GM10266 (cell line): Measurements from ENCODE around the gene SLC19A1.
"Not testable (repeated sequence)": the region's sequence is repeated elsewhere in the genome, so short reads cannot be mapped to it uniquely, and the experiment has no call there.

Experiments used
- DNase-seq: peaks from one replicate; pipeline ENCODE4 v3.0.0; 2012; ENCODE audit errors: extremely low spot score
- TF ChIP-seq, protein P1 (sequence below): IDR thresholded peaks from 2 replicates; pipeline ENCODE4 v1.5.1; 2012; ENCODE audit warnings: mild to moderate bottlenecking, low read depth; ENCODE audit not compliant: control insufficient read depth, insufficient read depth; ENCODE audit errors: missing control alignments

SLC19A1 gene

DNA sequence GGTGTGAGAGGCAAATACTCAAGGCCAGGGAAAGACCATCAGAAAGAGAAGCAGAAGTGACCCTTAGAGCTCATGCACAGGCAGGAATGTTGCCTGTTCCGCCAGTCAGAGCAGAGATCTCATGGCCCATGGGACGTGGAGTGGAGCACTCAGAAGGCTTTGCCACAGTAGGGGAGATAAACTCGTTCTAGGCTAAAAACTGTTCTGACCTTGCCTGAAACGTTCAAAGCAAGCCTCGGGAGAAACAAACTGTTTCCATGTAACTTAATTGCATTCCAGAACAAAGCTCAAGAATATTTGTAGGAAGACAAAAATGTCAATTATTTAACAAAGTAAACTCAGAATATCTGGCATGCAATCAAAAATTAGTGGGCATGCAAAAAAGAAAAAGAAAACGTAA, 20.7 kb upstream of the SLC19A1 start:
- TF ChIP-seq, protein P1, sequence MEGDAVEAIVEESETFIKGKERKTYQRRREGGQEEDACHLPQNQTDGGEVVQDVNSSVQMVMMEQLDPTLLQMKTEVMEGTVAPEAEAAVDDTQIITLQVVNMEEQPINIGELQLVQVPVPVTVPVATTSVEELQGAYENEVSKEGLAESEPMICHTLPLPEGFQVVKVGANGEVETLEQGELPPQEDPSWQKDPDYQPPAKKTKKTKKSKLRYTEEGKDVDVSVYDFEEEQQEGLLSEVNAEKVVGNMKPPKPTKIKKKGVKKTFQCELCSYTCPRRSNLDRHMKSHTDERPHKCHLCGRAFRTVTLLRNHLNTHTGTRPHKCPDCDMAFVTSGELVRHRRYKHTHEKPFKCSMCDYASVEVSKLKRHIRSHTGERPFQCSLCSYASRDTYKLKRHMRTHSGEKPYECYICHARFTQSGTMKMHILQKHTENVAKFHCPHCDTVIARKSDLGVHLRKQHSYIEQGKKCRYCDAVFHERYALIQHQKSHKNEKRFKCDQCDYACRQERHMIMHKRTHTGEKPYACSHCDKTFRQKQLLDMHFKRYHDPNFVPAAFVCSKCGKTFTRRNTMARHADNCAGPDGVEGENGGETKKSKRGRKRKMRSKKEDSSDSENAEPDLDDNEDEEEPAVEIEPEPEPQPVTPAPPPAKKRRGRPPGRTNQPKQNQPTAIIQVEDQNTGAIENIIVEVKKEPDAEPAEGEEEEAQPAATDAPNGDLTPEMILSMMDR, result no peak
- DNase-seq, result no peak

DNA sequence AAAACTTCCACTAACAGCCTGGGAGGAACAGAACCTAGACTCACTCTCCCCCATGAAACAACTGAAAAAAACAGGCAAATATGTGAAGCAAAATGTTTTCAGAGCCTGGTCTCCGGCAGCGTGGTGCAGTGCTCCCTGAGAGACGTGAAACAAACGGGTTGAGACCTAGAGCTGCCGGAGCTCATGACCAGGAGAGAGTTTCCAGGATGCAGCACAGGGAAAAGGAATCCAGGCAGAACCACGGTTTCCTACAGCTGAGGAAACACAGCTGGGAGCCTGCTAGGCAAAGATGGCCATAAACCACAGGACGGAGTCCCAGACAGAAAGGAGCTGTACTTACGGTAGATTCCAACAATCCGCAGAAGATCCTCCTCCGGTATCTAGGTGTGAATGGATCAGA, 20.2 kb upstream of the SLC19A1 start:
- DNase-seq, result no peak
- TF ChIP-seq, protein P1, result no peak

DNA sequence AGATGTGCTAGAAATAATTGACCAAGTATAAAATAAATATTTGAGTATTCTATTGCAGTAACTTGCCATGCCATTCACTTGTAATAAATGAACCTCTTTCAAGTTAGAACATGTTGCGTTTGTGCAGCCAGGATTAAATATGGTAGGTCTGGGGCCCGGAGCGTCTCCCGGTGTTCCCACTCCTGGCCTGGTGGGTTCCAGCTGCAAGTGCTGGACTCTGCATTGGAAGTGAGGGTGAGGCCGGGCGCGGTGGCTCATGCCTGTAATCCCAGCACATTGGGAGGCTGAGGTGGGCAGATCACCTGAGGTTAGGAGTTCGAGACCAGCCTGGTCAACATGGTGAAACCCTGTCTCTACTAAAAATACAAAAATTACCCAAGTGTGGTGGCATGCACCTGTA, 19.0 kb upstream of the SLC19A1 start:
- DNase-seq, result not testable (repeated sequence)

DNA sequence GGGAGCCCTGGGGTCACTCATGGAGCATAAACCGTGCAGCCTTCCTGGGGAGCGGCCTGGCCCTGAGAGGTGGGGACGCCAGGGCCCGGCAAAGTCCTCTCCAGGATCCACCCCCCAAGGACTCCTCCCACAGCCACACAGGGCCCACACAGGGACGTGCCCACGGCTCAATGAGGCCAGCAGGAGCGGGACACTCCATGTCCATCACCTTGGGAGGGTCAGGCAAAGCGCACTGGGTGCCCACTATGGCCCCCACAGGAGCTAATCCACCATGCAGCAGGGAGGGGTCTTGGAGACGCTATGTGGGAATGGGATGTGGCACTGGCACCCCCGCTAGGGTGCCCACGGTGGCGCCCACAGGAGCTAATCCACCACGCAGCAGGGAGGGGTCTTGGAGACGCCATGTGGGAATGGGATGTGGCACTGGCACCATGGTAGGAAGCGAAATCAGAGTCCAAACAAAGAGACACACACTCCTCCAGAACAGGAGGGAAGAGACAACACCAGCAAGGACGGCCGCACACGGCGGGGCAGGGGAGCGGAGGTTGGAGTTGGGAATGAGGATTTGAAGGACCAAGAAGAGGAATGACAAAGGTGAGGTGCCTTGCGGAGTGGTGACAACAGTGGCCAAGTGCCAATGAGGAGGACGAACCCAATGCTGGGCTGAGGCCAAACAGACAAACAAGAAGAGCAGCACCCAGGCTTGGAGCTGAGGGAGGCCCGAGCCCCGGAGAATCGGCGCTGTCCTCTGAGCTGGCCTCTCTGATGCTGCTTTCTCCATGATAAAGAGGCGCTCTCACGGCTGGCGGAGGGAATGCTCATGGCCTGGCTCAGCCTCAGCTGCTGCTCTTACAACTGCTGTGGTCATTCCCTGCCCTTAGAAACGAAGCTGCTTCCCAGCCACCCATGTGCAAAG, 18.1 kb upstream of the SLC19A1 start:
- DNase-seq, result no peak
- TF ChIP-seq, protein P1, result no peak

DNA sequence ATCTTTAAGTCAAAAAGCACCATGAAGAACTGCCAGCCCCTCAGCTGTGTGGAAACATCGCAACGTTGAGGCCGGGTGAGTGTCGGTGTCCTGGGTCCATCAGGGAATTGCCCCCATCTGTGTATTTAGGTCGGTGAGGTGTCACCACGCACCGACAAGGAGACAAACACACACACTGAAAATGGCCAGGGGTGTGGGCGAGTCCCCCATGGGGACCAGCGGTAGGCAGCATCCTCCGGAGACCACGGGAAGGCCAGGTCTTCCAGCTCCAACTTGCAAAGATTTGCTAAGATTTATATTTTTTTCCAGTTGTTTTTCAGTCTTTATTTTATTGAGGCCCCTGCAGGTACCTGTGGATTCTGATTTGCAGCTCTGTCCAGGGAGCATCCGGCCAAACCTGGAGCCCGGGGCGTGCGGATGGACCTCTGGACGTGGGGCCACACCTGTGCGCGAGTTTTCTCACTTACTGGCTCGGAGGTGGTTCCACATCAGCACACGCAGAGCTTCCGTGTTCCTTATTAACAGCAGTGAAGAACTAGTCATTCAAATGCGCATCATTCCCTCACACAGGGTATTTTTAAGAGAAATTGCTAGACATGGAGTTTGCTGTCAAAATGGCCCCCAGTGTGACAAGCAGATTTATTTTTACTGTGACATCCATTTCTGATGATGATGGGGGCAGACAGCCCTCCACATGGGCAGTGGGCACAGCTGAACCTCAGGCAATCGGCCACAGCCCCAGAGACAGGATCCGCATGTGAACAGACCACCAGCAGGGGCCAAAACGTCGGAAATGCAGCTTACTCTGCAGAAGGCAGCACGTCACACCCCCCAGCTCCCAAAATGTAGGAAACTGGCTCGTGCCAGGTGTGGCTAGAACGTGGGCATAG, 17.2 kb upstream of the SLC19A1 start:
- no peak for DNase-seq
- TF ChIP-seq, protein P1, result no peak

DNA sequence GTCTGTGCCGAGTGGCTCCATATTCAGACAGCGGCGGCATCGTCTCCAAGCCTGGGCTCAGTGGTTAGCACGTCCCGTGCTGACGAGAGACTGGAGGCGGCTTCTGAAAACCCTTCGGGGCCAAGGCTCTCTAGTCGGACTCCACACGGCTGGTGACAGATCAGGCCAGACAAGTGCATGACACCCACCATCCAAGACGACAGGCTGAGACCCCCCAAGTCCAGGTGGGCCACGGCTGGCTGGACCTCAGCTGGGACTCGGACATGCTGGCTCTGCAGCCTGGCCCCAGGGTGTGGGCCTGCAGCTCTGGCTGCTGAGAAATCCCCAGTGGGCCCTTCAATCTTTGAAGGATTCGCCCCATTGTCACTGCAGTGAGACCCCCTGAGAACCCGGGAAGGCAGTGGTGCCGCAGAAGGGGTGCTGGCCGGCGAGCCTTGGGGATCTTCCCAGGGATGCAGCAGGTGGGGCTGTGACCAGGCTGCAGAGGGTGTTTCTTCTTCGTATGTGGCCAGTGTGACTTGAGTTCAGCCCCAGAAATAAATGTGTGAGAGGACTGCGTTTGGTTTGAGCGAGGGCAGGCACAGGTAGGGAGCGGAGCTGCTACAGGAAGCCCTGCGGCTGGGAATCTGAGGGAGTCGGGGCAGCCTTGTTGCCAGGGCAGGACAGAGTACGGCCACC, 15.9 kb upstream of the SLC19A1 start:
- TF ChIP-seq, protein P1, result no peak

DNA sequence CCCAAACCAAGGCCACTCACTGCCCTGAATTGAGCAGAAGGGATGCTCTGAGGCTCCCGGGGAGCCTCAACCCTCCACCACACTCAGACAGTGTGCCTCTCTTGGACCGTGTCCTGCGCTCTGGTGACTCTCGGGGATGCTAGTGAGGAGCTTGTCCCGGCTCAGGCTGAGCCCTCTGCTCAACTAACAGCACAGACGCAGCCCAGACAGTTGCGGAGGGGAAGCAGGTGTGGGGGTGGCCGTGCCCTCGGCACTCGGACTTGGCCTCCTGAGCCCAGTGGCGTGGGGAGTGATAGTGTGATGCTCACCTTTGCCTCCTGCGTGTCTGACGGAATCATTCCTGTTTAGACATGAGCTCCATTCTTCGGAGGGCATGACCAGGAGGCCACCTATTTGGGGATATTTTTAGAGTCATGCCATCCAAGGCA, 15.4 kb upstream of the SLC19A1 start:
- TF ChIP-seq, protein P1, result no peak
- DNase-seq, result no peak

More for the DNA sequence above, 15.9 kb upstream of the SLC19A1 start:
- no peak for DNase-seq
